Muscle layer of duodenum (tissue), 2 donors: ENCODE results near the gene ZDHHC5.
A peak's percentile ranks its signal among the peaks of the same experiment; 100 is the strongest.

Source experiments
- H3K27ac ChIP-seq: one replicate; pipeline ENCODE4 v1.7.0; 2013; ENCODE audit warnings: mild to moderate bottlenecking, low read length
- H3K27me3 ChIP-seq: one replicate; pipeline ENCODE4 v1.7.0; 2013; ENCODE audit warnings: low read depth, mild to moderate bottlenecking, control low read depth, low read length
- H3K36me3 ChIP-seq, 2 donors: one replicate each; pipeline ENCODE4 v1.7.0; 2013; ENCODE audit warnings: low read length in 2 of 2, control low read depth in 1 of 2, mild to moderate bottlenecking in 1 of 2; ENCODE audit not compliant: insufficient read depth in 2 of 2, control insufficient read depth in 1 of 2
- H3K4me1 ChIP-seq, 2 donors: one replicate each; pipeline ENCODE4 v1.7.0; 2013; ENCODE audit warnings: low read length in 2 of 2, mild to moderate bottlenecking in 2 of 2, control low read depth in 1 of 2, moderate library complexity in 1 of 2; ENCODE audit not compliant: insufficient read depth in 2 of 2, control insufficient read depth in 1 of 2
- H3K4me3 ChIP-seq, 2 donors: one replicate each; pipeline ENCODE4 v1.7.0; 2013; ENCODE audit warnings: low read length in 2 of 2, low read depth in 1 of 2, mild to moderate bottlenecking in 1 of 2
- H3K9me3 ChIP-seq, 2 donors: one replicate each; pipeline ENCODE4 v1.7.0; 2013; ENCODE audit warnings: low read length in 2 of 2, control low read depth in 1 of 2, mild to moderate bottlenecking in 1 of 2; ENCODE audit not compliant: control insufficient read depth in 1 of 2
- donor health status: healthy.

ZDHHC5 gene

DNA sequence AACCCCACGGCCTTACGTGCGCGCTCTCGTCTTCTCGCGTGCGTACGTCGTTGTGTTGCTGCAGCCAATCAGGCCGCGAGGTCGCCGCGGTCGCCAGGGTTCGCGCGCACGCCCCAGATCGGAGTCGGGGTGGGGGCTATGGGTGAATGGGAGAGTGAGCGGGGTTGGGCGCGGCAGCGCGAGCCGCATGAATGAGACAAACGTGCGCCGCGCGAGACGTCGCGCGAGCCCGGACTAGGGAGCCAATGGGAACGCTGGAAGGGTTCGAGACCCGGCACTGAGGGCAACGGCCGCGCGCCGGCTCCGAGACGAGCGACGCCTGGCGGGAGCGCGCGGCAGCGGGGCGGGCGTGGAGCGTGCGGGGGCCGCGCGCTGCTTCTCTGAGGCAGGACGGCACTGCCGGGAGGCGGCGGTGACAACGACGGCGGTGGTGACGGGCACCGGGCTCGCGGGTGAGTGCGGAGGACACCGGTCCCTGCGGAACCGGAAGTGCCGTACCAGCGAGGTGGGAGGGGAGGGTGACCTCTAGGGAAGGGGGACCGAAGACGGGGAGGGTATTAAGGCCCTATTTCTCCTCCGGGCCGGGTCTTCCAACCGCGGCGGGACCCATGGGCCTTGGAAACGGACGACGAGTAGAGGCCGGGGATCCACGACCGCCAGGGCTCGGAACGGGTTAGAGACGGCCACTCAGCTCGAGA, at the start of gene ZDHHC5:
ZDHHC5 (plus strand) TSS at position 379 of the 698 bp plus-strand sequence. CDS start 4,977 bp downstream, outside the sequence.
- peak within 1 kb of the TSS; percentile 100 for H3K27ac ChIP-seq
- no peaks in the 10 kb centered on the region for H3K27me3 ChIP-seq
- peaks cover 15 to 26% of the 10 kb centered on the region in 2 donors for H3K4me1 ChIP-seq
- H3K9me3 ChIP-seq, result no peaks in the 10 kb centered on the region
- H3K4me3 ChIP-seq, result peak within 1 kb of the TSS; percentile 93 to 96
- peaks cover 11 to 19% of the 10 kb centered on the region in 2 donors for H3K36me3 ChIP-seq

- no peaks in the 10 kb centered on the region for H3K4me1 ChIP-seq
- H3K27ac ChIP-seq, result no peak overlapping the region
- H3K4me3 ChIP-seq, result no peak overlapping the region
- H3K27me3 ChIP-seq, result no peaks in the 10 kb centered on the region
- peaks cover 12% of the 10 kb centered on the region in 2 donors for H3K36me3 ChIP-seq
- no peaks in the 10 kb centered on the region for H3K9me3 ChIP-seq
Observed at GRCh38 chr11:57618438-57618837, 49.5 kb upstream of the ZDHHC5 start.

- peaks cover 3 to 4% of the 10 kb centered on the region in 2 donors for H3K36me3 ChIP-seq
Observed at GRCh38 chr11:57619331-57619730, 48.6 kb upstream of the ZDHHC5 start.

GRCh38 chr11:57620467-57620866, 47.4 kb upstream of the ZDHHC5 start:
- H3K27ac ChIP-seq, result no peak overlapping the region
- no peaks in the 10 kb centered on the region for H3K36me3 ChIP-seq
- no peaks in the 10 kb centered on the region for H3K9me3 ChIP-seq
- H3K4me1 ChIP-seq, result no peaks in the 10 kb centered on the region
- no peak overlapping the region for H3K4me3 ChIP-seq
- H3K27me3 ChIP-seq, result no peaks in the 10 kb centered on the region

More at GRCh38 chr11:57619331-57619730, 48.6 kb upstream of the ZDHHC5 start:
- H3K27me3 ChIP-seq, result no peaks in the 10 kb centered on the region
- H3K4me1 ChIP-seq, result no peaks in the 10 kb centered on the region
- H3K27ac ChIP-seq, result no peak overlapping the region
- no peak overlapping the region for H3K4me3 ChIP-seq
- no peaks in the 10 kb centered on the region for H3K9me3 ChIP-seq

DNA sequence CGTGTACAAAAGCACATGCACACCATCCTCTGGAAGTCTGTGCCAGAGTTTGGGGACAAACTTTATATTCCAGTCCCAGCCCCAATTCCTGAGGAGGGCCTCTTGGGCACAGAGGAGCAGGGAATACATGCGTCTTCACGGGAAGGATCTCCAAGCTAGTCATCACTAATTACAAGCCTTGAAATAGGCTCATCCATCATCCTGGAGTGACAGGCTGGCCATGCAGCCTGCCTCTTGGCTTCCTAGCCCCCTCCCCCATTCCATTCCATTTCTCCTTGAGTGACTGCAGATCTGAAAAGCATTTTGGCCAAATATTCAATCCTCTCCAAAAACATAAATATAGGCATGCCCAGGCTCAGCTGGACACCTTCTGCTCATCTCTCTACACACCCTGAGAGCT, 45.7 kb upstream of the ZDHHC5 start:
- no peak overlapping the region for H3K4me3 ChIP-seq
- no peaks in the 10 kb centered on the region for H3K9me3 ChIP-seq
- H3K27ac ChIP-seq, result no peak overlapping the region
- no peaks in the 10 kb centered on the region for H3K27me3 ChIP-seq
- H3K4me1 ChIP-seq, result no peaks in the 10 kb centered on the region
- H3K36me3 ChIP-seq, result no peaks in the 10 kb centered on the region

DNA sequence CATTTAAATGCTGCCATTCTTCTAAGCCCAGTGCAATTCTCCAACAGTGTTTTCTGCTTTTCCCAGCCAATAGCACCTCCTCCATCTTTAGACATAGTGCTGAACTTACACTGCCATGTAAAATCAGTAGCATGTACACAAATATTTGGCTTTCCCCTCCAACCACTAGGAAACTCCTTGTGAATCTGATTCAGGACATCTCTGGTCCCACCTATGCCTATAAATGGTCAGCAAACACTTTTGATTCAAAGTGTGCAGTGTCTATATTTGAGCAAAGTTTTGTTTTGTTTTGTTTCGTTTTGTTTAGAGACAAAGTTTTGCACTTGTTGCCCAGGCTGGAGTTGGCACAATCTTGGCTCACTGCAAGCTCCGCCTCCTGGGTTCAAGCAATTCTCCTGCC, 43.0 kb upstream of the ZDHHC5 start:
- Histone ChIP-seq H3K27ac (no peak overlapping the region), H3K27me3 (no peaks in the 10 kb centered on the region), H3K36me3 (no peaks in the 10 kb centered on the region), H3K4me1 (no peaks in the 10 kb centered on the region), H3K4me3 (no peak overlapping the region), H3K9me3 (no peaks in the 10 kb centered on the region)

DNA sequence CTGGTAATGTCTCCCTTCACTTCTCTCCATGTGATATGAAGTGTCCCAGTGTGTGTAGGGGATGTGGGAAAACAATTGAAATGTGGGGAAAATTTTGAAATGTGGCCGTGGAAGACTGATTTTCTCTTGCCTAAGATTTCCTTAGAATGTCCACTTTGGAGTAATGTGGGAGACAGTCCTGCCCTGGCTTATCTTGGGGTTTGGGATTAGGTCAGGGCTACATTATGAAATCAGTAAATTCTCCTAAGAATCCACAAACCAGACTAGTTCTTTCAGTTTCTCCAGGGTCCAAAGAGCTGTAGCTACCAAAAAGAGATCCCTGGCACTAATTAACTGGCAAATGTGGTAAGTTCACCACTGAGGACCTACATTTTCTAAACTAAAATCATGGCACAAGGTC, 41.0 kb upstream of the ZDHHC5 start:
- H3K27me3 ChIP-seq, result no peaks in the 10 kb centered on the region
- H3K36me3 ChIP-seq, result no peaks in the 10 kb centered on the region
- no peak overlapping the region for H3K4me3 ChIP-seq
- no peaks in the 10 kb centered on the region for H3K9me3 ChIP-seq
- no peak overlapping the region for H3K27ac ChIP-seq
- H3K4me1 ChIP-seq, result no peaks in the 10 kb centered on the region

DNA sequence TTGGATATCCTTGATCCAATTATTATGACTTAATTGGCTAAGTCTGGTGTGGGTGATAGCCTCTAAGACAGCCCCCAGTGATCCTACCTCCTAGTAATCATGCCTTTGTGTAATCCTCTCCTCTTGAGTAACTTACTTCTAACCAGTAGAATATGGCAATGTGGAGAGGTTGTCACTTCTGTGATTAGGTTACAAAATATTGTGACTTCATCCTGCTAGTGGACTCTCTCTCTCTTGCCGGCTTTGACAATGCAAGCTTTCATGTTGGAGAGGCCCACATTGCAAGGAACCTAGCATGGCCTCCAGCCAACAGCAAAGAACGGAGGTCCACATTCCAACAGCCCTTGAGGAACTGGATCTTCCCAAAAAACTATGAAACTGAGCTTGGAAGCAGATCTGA, 37.7 kb upstream of the ZDHHC5 start:
- Histone ChIP-seq H3K36me3 (no peaks in the 10 kb centered on the region), H3K4me1 (no peaks in the 10 kb centered on the region), H3K9me3 (no peaks in the 10 kb centered on the region), H3K4me3 (no peak overlapping the region), H3K27ac (no peak overlapping the region), H3K27me3 (no peaks in the 10 kb centered on the region)

- no peaks in the 10 kb centered on the region for H3K27me3 ChIP-seq
- H3K4me1 ChIP-seq, result no peaks in the 10 kb centered on the region
- no peak overlapping the region for H3K4me3 ChIP-seq
- H3K9me3 ChIP-seq, result no peaks in the 10 kb centered on the region
- no peaks in the 10 kb centered on the region for H3K36me3 ChIP-seq
- H3K27ac ChIP-seq, result no peak overlapping the region
Observed at GRCh38 chr11:57632116-57632515, 35.8 kb upstream of the ZDHHC5 start.

DNA sequence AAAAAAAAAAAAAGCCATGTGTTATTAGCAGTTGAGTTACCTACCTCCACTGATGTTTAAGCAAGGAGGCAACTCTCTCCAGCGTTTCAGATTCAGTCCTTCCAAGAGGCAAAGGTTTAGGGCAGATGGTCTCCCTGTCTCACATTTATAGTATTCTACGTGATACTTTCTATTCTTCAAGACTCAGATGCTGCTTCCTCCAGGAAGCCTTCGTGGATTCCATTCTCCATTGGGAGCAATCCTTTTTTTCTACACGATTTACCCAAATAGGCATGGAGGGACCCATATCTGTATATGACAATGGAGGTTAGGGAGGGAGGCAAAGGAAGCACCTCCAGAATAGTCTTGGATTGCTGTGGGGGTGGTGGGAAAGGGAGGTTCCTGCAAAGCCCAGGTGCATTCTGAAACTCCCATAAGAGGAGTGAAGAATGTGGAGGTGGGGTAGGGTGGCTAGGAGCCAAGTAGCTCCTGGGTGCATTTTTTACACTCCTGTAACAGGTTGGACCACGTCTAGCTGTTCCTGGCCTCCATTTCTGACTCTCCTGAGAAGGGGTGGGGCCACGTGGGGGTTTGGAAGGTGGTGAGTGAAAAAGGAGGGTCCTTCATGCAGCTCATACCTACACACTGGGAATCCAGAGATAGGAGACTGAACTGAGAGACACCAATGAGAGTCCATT, 34.4 kb upstream of the ZDHHC5 start:
- H3K36me3 ChIP-seq, result no peaks in the 10 kb centered on the region
- H3K4me3 ChIP-seq, result no peak overlapping the region

GRCh38 chr11:57634311-57634710, 33.6 kb upstream of the ZDHHC5 start:
- Histone ChIP-seq H3K4me3 (no peak overlapping the region), H3K4me1 (peaks cover 0 to 13% of the 10 kb centered on the region in 2 donors)

More for the DNA sequence above, 34.4 kb upstream of the ZDHHC5 start:
- Histone ChIP-seq H3K27ac (no peak overlapping the region), H3K9me3 (no peaks in the 10 kb centered on the region), H3K27me3 (peaks cover 6% of the 10 kb centered on the region), H3K4me1 (peaks cover 0 to 6% of the 10 kb centered on the region in 2 donors)

More at GRCh38 chr11:57634311-57634710, 33.6 kb upstream of the ZDHHC5 start:
- Histone ChIP-seq H3K9me3 (no peaks in the 10 kb centered on the region), H3K27me3 (peaks cover 6% of the 10 kb centered on the region), H3K27ac (no peak overlapping the region), H3K36me3 (no peaks in the 10 kb centered on the region)
